Fibroblast of the aortic adventitia (primary cell): ENCODE measurements around the gene CYP46A1. TPM values are rescaled to one million over a fixed set of nuclear protein-coding genes. Genes with fewer than 3 reads are reported as not detected.

Source experiments
- DNase-seq: peaks from one replicate; pipeline ENCODE4 v3.0.0-alpha.2; 2010; ENCODE audit warnings: low read depth
- H3K4me3 ChIP-seq: 2 replicates; pipeline ENCODE4 v1.5.1; 2011; ENCODE audit warnings: low read depth, mild to moderate bottlenecking, control low read depth, low read length, moderate library complexity
- total RNA-seq: library from RNA; depleted of rRNA; stranded (reverse); fragments of >200 nt; gene quantifications from 2 replicates; pipeline ENCODE4 v1.2.3, GENCODE V29; 2012; ENCODE audit warnings: low replicate concordance
- TF ChIP-seq, protein P1 (sequence below): IDR thresholded peaks from 2 replicates; pipeline ENCODE4 v1.5.1; 2011; ENCODE audit warnings: mild to moderate bottlenecking, low read length, control low read depth, inconsistent platforms; ENCODE audit not compliant: insufficient read depth

The CYP46A1 gene
- total RNA-seq, 1 donor, result 0.36 TPM

- TF ChIP-seq, protein P1, sequence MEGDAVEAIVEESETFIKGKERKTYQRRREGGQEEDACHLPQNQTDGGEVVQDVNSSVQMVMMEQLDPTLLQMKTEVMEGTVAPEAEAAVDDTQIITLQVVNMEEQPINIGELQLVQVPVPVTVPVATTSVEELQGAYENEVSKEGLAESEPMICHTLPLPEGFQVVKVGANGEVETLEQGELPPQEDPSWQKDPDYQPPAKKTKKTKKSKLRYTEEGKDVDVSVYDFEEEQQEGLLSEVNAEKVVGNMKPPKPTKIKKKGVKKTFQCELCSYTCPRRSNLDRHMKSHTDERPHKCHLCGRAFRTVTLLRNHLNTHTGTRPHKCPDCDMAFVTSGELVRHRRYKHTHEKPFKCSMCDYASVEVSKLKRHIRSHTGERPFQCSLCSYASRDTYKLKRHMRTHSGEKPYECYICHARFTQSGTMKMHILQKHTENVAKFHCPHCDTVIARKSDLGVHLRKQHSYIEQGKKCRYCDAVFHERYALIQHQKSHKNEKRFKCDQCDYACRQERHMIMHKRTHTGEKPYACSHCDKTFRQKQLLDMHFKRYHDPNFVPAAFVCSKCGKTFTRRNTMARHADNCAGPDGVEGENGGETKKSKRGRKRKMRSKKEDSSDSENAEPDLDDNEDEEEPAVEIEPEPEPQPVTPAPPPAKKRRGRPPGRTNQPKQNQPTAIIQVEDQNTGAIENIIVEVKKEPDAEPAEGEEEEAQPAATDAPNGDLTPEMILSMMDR, result no peak
- DNase-seq, result no peak
These were observed 41.9 kb downstream of the CYP46A1 start for GRCh38 chr14:99725774-99726537.

GRCh38 chr14:99726538-99727095, 42.5 kb downstream of the CYP46A1 start:
- no peak for DNase-seq
- H3K4me3 ChIP-seq, result no peak overlapping the region
- TF ChIP-seq, protein P1, result no peak

More at GRCh38 chr14:99725774-99726537, 41.9 kb downstream of the CYP46A1 start:
- H3K4me3 ChIP-seq, result no peak overlapping the region

DNA sequence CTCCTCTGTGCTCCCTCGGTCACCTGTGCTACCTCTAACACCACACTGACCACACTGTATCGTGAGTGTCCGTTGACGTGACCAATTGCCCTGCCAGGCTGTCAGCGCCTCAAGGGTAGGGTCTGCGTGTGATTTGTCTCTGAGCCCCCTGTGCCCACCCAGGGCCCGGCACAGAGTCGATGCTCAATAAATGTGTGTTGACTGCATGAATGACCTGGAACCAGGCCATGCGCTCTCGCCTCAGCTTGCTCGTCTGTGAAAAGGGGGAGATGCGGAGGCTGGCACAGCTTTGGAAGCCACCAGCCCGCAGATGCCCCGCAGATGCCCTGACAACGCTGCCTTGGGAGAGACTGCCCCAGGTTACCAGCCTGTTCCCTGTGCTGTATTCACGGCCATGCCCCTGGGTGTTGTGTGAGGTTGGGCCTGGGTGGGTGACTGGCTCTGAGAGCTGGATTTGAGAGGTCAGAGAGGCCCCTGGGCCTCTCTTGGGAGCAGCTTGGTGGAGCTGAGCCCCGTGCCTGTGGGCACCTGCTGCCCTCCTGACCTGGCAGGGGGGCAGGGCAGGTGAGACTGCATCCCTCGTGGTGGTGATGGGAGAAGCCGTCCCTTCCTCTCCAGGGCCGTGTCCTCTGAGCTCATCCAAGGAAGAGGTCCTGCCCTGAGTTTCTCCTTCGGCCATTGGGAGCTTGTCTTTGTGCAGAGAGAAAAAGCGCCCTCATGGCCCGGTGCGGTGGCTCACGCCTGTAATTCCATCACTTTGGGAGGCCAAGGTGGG, 43.2 kb downstream of the CYP46A1 start:
- no peak for DNase-seq
- TF ChIP-seq, protein P1, result no peak

GRCh38 chr14:99728231-99728920, 44.3 kb downstream of the CYP46A1 start:
- H3K4me3 ChIP-seq, result no peak overlapping the region
- DNase-seq, result no peak
- TF ChIP-seq, protein P1, result no peak

More for the DNA sequence above, 43.2 kb downstream of the CYP46A1 start:
- H3K4me3 ChIP-seq, result no peak overlapping the region

DNA sequence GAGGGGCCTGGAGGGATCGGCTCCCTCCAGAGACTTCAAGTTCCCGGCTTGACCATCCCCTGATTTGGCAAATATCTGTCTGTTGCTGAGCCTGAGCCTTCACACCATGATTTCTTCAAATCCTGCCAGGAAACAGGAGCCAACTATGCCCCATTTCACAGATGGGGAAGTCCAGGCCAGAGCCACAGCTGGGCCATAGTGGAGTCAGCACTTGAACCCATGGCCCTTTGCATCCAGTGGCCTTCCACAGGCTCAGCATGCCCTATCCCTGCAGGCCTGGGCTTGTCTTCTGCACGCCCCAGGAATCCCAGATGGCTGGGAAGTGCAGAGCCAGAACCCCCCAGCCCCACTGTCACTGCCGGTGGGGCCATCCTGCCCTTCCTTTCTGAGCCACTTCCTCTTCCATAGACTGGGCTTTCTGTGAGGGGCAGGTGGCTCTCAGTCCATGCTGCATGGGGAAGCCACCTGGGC, 44.9 kb downstream of the CYP46A1 start:
- H3K4me3 ChIP-seq, result no peak overlapping the region
- TF ChIP-seq, protein P1, result no peak
- DNase-seq, result no peak

DNA sequence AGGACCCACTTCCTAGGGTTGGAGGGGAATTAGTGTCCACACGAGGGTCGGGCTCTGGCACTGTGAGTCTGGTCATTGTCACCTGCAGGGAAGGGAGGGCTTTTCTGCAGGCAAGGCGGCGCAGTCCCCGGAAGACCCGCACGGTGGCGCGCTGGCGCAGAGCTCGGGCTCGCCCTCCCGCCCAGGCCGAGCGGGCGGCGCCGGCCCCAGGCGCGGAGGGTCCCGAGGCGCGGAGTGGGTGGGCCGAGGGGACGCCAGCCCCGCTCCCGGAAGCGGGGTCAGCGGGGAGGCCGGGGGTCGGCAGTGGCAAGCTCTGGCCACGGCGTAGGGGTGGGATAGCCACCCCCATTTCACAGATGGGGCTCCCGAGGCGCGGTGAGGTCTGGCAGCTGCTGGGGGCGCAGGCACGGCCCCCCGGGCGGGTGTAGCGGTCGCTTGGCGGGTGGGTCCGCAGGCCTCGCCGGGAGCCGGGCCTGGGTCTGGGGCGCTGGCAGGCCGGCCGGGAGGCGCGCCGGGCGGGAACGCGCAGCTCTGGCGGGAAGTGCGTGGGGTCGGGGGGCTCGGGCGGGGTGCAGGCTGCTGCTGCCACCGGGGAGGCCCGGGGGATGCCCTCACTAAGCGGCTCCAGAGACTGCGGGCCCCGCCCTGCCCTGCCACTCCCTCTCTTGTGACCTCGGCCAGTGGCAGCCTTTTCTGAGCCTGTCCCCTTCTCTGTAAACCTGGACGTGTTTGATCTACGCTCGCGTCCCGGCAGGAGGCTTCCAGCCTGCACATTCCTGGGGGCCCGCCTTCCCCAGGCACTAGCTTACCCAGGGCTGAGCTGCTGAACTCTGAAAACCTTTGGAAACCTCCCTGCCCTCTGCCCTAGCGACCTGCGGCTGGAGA, 46.1 kb downstream of the CYP46A1 start:
- H3K4me3 ChIP-seq, result peak overlapping the region; percentile 63
- TF ChIP-seq, protein P1, result peak; percentile 81
- peak; percentile 39 for DNase-seq
